HG02852 (cell line): Measurements from ENCODE around the gene SH3RF1.

Source experiments
- ATAC-seq: cut with Tn5 transposase; IDR thresholded peaks from one replicate; pipeline ENCODE4 v1.9.1; 2021; ENCODE audit warnings: mild to moderate bottlenecking, moderate library complexity; ENCODE audit not compliant: unreplicated experiment

The SH3RF1 gene

DNA sequence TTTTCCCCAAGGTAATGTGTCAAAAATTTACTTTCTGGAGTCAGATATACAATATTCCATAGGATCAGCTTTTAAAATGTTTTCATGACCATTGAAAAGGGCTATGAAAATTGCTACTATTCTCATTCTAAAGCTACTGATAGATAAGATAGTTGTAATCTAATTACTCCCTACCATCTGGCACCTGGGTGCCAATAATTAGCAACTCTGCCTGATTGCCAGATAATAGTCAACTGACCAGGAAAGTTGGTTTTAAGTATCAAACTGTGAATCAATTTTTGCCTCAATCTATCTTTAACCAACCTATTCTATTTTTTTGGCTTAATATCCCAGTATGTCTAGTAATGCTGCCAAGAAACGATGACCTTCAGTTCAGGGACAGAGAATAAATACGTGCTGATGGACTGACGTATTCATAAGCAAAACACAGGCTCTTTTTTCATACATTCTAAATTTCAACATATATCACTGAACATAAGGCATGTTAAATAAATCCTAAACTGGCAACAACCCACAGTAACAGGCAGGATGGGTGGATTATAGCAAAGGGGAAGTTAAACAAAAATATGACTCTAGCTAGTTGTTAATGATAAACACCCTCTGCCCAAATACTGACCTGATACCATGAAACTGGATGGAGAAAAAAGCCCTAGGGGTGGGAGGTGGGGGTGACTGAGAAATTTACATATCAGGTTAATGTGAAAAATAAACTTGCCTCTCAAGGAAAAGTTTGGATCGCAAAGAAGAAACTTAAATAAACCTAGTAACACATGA lies 18.2 kb downstream of the SH3RF1 start:
- ATAC-seq, result no peak

DNA sequence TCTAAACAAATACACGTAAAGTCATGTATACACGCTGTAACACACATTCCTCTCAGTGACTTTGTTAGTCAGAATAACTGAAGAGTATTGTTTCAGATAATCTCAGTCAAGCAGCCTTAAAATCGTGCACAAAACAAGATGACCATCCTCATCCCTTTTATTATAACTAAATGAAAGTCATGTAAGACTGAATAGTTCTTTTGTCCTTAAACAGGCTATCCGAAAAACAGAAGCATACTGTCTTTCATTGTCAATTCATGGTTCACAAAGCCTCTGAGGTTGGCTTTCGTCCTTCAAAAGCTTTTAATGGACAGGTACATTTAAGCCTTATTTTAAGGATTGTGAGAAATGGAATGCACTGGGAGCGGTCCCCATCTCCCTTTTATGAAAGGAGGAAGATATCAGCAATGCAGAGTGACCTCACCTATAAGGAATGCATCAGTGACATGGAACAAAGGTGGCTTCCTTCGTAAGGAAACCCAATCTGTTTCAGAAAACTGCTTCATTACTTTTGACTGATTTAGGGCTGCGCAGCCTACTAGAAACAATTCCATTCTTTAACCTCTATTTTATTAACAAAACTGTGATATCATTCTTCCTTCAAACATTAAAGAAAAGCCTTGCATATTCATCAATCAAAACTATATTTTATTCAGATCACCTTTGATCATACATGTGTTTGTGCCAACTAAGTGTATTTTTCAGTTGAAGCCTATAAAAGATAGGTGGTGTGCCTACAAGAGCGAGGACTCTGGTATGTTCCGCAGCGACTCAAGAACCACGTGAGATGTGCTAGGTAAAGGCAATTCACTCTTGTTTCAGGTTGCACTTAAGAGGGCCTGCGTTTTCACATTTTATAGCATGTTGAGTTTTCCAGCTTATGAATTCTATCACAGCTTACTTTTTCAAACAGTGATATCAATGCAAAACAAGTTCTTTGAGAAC lies 19.2 kb downstream of the SH3RF1 start:
- ATAC-seq, result no peak

DNA sequence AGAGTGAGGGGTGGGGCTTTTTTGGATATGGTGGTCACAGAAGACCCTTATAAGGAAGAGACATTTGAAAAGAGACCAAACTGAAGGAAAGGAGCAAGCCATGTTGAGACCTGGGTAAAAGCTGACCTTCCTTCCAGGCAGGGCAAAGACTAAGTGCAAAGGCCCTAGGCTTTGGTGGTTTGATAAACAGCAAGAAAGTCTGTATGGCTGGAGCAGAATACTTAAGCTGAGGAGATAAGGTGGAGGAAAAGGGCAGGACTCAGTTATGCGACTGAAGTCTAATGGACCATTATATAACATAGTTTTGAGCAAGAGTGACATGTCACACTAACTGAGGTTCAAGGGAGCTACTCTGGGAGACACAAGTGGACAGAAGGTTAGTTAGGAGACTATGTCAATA lies 20.0 kb downstream of the SH3RF1 start:
- ATAC-seq, result no peak

DNA sequence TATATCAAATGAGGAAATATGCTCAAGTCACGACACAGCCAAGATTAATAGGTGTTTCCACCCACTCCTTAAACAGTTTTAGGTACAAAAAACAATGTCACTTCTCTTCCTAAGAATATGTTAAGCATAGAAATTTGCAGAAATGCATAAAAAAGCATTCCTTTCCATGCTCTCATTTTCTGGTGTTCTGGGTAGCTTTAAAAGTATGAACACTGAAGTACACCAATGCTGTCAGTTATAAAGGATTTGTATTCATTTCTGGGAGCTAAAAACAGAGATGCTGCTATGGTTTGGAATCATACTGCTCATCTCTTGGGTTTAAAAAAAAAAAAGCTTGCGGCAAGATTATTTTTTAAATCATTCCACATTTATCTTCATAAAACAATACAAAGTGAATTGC lies 20.8 kb downstream of the SH3RF1 start:
- no peak for ATAC-seq

- no peak for ATAC-seq
Observed at GRCh38 chr4:169249214-169249973, 21.4 kb downstream of the SH3RF1 start.

DNA sequence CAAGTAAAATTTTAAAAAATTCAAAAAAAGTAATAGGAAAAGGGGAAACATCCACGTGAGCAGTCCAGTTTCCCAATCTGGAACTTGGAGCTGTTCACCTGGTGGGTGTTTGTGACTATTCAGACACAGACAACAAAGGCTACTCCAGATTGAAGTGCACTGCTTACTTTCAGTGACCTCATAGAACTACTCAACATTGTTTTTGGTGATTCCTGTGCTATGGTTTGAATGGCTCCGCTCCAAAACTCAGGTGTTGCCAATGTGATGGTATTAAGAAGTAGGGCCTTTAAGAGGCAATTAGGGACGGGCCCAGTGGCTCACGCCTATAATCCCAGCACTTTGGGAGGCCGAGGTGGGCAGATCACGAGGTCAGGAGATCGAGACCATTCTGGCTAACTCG lies 22.1 kb downstream of the SH3RF1 start:
- no peak for ATAC-seq

DNA sequence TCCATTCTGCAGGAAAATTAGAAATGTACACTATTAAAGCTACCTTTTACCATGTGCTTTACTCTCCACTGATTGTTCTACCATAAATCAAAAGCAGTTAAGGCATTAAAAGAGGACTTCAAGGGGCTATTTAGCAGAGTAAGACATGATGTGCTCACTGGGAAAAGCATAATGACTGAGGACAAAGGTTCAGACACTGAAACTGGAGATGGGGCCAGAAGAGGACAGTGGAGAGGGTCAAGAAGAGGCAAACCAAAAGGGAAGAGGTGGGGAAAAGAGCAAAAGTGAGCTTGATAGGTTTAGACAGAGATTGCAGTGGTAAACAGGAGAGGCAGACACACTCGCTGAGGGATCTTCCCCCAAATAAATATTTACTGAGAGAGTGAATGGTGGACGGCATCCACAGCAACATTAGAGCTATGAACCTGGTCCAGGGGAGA lies 23.8 kb downstream of the SH3RF1 start:
- ATAC-seq, result no peak

DNA sequence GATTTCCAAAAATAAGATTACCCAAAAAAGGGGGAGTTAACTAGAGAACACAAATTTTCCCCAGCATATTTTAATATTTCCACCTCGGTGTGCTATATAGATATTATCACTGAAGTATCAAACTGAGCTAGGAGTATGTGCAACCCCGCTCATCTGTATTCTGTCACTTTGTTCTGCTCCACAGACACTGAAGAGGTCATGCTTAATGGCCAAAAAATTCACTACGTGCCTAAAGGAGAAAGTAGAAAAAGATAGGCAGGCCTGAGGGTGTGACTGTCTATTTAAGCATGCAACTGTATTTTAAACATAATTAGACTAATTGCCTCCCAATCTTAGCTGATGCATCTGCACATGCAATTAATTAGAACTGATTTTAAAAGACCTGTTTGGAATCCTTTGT lies 24.5 kb downstream of the SH3RF1 start:
- ATAC-seq, result no peak

GRCh38 chr4:169245061-169245460 lies 25.7 kb downstream of the SH3RF1 start:
- no peak for ATAC-seq

GRCh38 chr4:169243825-169244609 lies 26.7 kb downstream of the SH3RF1 start:
- ATAC-seq, result no peak

DNA sequence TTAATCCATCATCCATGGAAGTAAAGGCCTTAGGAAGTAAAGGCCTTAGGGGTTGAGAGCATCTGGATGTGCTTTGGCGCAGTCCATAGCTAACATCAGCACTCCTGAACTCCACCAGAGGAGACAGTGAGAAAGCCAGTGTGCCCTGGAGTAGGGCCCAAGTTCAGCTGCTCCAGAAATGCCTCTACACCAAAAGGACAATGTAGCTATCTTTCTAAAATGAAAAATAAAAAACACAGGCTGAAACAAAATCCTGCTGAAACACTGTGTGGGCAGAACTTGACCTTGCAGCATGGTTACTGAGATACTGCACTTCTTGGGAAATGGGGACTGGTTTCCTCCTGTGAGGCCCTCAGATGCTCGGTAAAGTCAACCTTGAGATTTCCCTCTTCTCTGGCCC lies 29.3 kb downstream of the SH3RF1 start:
- ATAC-seq, result no peak

DNA sequence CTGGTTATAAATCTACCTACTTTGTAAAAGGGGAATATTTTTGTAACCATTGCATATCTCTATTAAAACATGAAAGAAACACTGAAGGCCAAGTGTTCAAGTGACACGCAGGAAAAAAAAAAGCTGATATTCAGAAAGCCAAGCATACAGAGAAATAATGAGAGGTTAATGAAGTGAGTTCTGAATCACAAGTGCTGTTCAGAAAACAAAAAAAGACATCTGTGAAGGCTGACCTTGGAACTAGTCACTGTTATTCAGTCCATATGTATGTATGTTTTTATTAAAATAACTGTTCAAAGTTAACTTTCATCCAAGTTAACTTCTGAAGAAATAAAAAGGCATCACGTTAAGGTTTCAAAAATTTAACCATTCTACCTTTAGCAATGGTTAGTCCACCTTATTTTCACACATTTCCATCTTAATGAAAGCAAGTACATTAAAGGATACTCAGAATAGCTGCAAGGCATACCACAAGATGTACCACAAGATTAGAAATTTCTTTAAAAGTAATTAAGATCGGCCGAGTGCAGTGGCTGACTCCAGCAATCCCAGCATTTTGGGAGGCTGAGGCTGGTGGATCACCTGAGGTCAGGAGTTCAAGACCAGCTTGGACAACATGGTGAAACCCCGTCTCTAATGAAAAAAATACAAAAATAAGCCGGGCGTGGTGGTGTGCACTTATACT lies 31.4 kb downstream of the SH3RF1 start:
- ATAC-seq, result no peak

- no peak for ATAC-seq
Observed at GRCh38 chr4:169238445-169238844, 32.3 kb downstream of the SH3RF1 start.

- no peak for ATAC-seq
Observed at GRCh38 chr4:169236873-169237626, 33.7 kb downstream of the SH3RF1 start.

DNA sequence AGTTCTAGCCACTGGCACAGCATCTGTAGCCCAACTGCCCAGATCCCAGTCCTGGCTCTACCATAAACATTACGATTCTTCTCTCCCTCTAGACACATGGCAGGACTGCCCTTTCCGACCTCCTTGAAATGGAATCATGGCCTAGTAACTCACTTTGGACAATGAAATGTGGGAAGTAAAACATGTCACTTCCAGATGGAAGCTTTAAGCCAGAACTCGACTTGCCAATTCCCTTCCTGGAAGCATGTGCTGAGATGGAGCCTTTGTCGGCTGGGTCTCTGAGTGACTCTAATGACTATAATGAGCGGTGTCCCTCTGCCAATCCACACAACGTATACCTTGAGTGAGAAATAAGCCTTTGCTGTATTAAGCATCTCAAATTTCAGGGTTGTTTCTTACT lies 34.7 kb downstream of the SH3RF1 start:
- no peak for ATAC-seq

GRCh38 chr4:169234137-169234855 lies 36.5 kb downstream of the SH3RF1 start:
- no peak for ATAC-seq

- ATAC-seq, result no peak
Observed at GRCh38 chr4:169233691-169234090, 37.1 kb downstream of the SH3RF1 start.

DNA sequence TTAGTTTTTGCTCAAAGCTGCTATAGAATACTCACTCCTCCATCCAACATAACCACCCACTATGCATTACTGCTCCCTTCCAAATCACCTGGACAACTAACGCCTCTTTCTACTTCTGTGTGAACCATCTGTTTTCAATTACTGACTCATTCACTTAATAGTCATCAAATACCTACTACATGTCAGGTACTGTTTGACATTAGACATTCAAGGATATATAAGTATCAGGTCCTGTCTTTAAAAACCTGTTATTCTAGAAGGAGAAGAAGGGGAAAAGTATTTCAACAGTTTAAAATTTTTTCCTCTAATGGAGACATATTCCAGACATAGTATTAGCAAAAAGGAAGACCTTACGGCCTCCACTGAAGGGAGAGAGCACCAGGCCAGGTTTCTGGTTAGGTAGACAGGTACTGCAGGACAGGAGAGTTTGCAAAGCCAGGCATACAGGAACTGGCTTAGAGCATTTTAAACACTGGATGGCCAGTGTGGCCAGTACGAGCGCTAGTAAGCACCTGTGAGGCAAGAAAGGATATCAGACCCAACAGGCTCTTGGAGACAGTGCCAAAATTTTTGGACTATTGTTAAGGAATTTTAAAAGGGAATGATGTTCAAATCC lies 39.0 kb downstream of the SH3RF1 start:
- ATAC-seq, result no peak
